ENCODE measurements around the gene TTC39C. TPM values are rescaled to one million over a fixed set of nuclear protein-coding genes. Genes with fewer than 3 reads are reported as not detected.

The TTC39C gene
- total and polyA plus RNA-seq, 2 donors (not counting 3 experiments of a cell fraction or from before 2014, with no cell fraction given): 0.61 to 6.2 TPM

GRCh38 chr18:24049142-24049541 lies 34.6 kb downstream of the TTC39C start:
- no peaks in the 10 kb centered on the region for H3K36me3 ChIP-seq (ENCODE audit: control insufficient read depth in 2 of 2, extremely low read depth in 1 of 2, insufficient read depth in 2 of 2, low read length in 2 of 2)
- no peak overlapping the region for H3K4me2 ChIP-seq (ENCODE audit: insufficient read depth, low read length)
- CTCF ChIA-PET: interaction anchor here (1.3 to 1.4 kb wide), 2 partner anchors 9 to 70 kb away, joined by 3 read pairs; no protein-coding TSS in a partner anchor
- POLR2A ChIA-PET: no interaction called here
- no peak overlapping the region for H3K9ac ChIP-seq (replicated peaks; ENCODE audit: extremely low read depth, insufficient read depth, low read length)
- H3K9me1 ChIP-seq (replicated peaks; ENCODE audit: control insufficient read depth, extremely low read depth, insufficient read depth, low read length): no peaks in the 10 kb centered on the region
- H3K27ac ChIP-seq (ENCODE audit: insufficient read depth, low read depth, low read length): no peak overlapping the region
- TF ChIP-seq MYC (IDR thresholded peaks at IDR 0.05; ENCODE audit: low read depth, low read length) (no peak), GATA2 (IDR thresholded peaks at IDR 0.05; ENCODE audit: insufficient read depth, insufficient read length, low read depth, low read length) (no peak), FOS (IDR thresholded peaks at IDR 0.05; ENCODE audit: borderline replicate concordance, insufficient read depth, low read length) (no peak), POLR2AphosphoS5 (IDR thresholded peaks at IDR 0.05; ENCODE audit: insufficient read depth, low read depth, low read length) (no peak), MAX (IDR thresholded peaks at IDR 0.05; ENCODE audit: insufficient read depth, insufficient read length) (no peak), EZH2 (IDR thresholded peaks at IDR 0.05; ENCODE audit: borderline replicate concordance, low read depth, low read length, severe bottlenecking) (no peak), CTCF (IDR thresholded peaks at IDR 0.05; ENCODE audit: extremely low read depth in 1 of 2, insufficient read depth in 1 of 2, low read depth in 1 of 2, low read length in 2 of 2) (no peak), JUN (IDR thresholded peaks at IDR 0.05; ENCODE audit: borderline replicate concordance, insufficient read depth, insufficient read length, low read depth) (no peak), POLR2A (IDR thresholded peaks at IDR 0.05; ENCODE audit: low read depth, low read length) (no peak)
- dilution Hi-C loops (cut with MboI; ENCODE audit: extremely low pct_ligation_motif_present, low sequenced_read_pairs) (no loop called here), intact Hi-C loops (cut with micrococcal nuclease) (no loop called here)
- H2AFZ ChIP-seq (ENCODE audit: low read depth, low read length): no peak overlapping the region
- BruUV-seq (replicated peaks): no TSS peak
- no peaks in the 10 kb centered on the region for H3K27me3 ChIP-seq (ENCODE audit: control insufficient read depth in 2 of 2, insufficient read depth in 2 of 2, low read length in 2 of 2)
- no peaks in the 10 kb centered on the region for H4K20me1 ChIP-seq (replicated peaks; ENCODE audit: control insufficient read depth, extremely low read depth, insufficient read depth, low read length)
- no peaks in the 10 kb centered on the region for H3K79me2 ChIP-seq (ENCODE audit: control insufficient read depth, insufficient read depth, low read length)
- H3K4me1 ChIP-seq (ENCODE audit: control insufficient read depth, extremely low read depth, insufficient read depth, low read length): no peaks in the 10 kb centered on the region
- DNase-seq (ENCODE audit: low read depth, low spot score) (no peak), FAIRE-seq (no peak)
- no peaks in the 10 kb centered on the region for H3K9me3 ChIP-seq (replicated peaks; ENCODE audit: control insufficient read depth, insufficient read depth, low read length)
- H3K4me3 ChIP-seq (replicated peaks in 1 of 3; ENCODE audit: insufficient read depth in 1 of 3, low read depth in 1 of 3, low read length in 3 of 3): no peak overlapping the region
